HG03066 (cell line): ENCODE data around the gene DIPK1C.

Source experiments
- ATAC-seq: cut with Tn5 transposase; IDR thresholded peaks from one replicate; pipeline ENCODE4 v1.9.1; 2021; ENCODE audit warnings: low read depth; ENCODE audit not compliant: unreplicated experiment

DIPK1C gene

DNA sequence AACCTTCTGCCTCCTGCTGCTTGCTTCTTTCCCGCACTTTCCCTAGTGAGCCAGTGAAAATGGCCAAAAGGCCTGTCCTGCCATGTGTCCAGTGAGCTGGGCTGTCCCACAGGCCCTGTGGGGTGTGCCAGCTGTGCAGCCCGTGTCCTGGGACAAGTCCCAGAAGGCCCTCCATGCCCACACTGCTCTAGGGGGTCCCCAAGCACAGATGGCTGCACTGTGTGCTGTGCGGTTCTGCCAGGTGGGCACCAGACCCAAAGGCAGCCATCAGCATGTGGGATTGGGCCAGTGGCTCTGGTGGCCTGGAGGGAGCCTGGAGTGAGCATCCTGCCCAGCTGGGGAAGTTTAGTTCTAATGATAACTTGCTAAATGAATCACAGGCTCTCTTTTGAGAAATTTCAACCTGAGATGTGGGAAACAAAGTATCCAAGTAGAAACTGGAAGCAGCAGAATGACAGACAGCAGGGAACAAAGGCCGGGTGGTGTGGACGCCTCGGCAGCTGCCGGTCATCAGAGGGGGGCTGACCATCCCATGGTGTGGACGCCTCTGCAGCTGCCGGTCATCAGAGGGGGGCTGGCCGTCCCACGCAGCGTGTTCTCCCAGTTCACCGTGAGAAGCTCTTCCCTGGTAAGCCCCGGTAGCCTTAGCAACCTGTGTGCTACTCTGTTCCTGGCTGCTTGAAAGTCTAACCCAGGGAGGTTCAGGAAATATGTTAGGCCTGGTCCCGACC is 29.2 kb upstream of the DIPK1C start:
- no peak for ATAC-seq

- ATAC-seq: no peak
Measured at GRCh38 chr18:74482697-74483096, 25.6 kb upstream of the DIPK1C start.

DNA sequence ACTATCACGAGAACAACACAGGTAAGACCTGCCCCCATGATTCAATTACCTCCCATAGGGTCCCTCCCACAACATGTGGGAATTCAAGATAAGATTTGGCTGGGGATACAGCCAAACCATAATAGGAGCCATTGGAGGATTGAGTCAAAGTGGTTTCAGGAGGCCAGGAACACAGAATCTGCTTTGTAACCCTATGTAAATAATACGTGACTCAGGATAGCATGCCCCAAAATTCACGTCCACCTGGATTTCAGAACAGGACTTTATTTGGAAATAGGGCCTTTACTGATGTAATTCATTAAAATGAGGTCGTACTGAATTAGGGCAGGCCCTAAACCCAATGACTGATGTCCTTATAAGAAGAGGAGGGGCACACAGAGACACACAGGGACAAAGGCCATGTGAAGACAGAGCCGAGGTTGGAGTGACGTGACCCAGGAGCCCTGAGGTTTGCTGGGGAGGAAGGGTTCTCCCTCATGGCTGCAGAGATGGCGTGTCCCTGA is 23.1 kb upstream of the DIPK1C start:
- no peak for ATAC-seq

DNA sequence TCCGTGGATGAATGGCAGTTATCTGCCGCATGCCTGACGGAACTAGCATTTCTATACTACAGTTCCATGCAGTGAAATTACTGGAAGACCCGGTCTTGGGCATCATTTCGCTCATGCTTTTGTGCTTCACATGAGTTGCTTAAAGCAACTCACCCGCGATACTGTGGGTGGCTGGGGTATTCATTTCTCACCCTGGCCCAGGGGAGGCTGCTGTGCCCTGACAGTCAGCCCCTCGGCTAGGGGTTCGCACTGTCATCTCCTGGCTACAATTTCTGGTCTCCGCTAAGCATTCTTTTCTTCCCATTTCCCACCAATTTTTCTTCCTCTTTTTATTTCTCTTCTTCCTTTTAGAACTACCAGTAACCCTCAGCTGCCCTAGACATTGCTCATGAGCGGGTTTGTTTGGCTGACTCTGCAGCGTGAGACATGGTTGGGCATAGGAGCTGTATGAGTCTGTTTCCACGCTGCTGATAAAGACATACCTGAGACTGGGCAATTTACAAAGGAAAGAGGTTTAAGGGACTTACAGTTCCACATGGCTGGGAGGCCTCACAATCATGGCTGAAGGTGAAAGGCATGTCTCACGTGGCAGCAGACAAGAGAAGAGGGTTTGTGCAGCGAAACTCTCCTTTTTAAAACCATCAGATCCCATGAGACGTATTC is 22.5 kb upstream of the DIPK1C start:
- no peak for ATAC-seq

- no peak for ATAC-seq
Measured at GRCh38 chr18:74478880-74479279, 21.8 kb upstream of the DIPK1C start.

GRCh38 chr18:74478316-74478715 is 21.2 kb upstream of the DIPK1C start:
- no peak for ATAC-seq

DNA sequence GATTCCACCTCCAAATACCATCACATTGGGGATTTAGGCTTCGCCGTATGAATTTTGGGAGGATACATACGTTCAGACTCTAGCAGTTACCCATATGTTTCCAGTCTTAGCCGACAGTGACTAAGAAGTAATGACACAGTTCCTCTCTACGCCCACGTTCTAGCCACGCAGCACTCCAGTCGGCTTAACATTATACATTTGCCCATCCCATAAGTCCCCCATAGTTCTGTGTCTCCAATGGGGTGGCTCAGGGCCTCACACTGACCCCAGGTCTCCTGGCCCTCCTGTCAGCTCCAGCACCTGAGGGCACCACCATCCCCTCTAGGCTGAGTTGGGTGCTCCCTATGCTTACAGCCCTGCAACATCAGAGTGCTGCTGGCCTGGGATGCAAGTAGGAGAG is 20.7 kb upstream of the DIPK1C start:
- ATAC-seq: no peak

DNA sequence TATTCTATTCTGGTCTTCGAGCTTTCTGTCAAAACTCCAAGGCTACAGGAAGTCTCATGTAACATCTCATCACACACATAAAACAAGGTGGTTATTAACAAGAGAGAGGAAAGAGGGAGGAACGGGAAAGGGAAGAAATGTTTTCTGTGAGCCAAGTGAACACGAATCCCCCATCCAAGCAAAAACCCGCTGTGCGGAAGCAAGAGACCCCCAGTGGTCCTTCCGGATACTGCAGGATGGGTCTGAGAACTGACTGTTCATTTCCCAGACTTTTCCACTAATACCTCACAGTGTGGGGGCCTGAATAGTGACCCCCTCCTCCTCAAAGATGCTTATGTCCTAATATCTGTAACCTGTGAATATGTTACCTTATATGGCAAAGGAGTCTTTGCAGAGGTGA is 19.0 kb upstream of the DIPK1C start:
- no peak for ATAC-seq

- no peak for ATAC-seq
Measured at GRCh38 chr18:74473976-74474640, 17.0 kb upstream of the DIPK1C start.

DNA sequence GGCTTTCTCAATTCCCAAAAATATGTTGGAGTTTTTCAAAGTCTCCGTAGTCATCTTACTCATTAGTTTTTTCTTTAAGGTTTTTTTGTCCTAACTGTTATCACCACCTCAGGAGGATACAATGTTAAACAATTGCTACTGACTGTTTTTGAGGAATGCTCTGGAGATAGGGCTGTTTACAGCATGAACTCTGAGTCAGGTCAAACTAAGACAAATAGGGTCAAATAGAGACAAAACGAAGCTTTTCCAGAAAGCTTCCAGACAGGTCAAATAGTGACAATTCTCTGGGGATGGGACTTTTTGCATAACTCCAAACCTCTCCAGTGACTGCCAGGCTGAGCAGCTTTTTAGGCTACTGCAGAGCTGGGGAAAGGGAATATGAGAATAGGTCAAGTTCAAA is 15.2 kb upstream of the DIPK1C start:
- no peak for ATAC-seq

- ATAC-seq: no peak
Measured at GRCh38 chr18:74468547-74469061, 11.5 kb upstream of the DIPK1C start.

- no peak for ATAC-seq
Measured at GRCh38 chr18:74465775-74466174, 8.7 kb upstream of the DIPK1C start.

DNA sequence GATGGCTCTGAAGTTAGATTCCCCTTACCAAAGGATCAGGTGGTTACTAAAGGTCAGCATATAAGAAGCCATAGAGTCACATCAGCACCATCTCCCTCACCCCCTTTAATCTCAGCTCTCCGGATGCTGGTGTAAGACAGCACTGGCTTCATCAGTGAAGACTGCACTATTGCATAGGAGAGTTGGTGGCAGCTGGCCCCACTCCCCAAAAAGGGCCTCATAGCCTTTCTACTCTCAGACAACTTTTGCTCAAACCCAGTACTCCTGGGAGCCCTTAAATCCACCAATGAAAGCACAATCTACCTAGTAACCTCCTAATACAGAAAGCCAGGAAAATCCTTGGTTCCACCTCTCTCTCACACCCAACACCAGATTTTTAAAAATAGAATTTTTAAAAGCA is 6.9 kb upstream of the DIPK1C start:
- no peak for ATAC-seq

DNA sequence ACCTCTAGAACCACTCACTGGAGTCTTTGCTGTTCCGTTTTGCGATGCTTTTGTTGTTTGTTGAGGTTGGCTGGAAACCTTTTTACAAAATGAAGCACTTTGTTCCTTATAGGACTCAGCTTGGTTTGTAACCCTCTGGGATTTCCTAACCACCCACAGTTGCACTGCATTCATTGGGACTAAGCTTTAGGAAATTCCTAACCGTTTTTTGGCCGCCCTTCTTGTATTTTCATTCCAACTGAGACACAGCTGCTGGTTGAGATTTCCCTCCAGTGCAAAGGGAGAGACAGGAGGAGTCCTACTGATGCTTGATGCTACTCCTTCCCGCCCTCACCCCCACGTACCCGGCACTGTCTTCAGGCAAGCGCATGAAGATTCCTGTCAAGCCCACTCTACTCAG is 6.1 kb upstream of the DIPK1C start:
- no peak for ATAC-seq

DNA sequence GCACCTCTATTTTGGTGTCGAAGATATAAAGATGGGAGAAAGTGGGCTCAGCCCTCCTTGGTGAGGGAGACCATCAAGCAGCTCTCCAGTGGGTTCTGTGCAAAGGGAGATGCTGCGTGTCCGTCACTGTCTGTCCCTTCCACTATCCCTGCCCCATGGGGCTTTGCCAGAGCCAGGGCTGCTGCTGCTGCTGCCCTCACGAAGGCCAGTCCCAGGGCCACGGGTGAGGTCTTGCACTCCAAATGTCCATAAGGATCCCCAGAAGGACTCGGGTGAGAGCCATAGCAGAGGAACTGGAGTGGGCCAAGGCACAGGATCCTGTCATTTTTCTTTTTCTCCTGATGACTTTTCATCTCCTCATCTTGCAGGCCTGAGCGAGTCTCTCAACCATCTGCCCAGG is 3.7 kb upstream of the DIPK1C start:
- no peak for ATAC-seq

DNA sequence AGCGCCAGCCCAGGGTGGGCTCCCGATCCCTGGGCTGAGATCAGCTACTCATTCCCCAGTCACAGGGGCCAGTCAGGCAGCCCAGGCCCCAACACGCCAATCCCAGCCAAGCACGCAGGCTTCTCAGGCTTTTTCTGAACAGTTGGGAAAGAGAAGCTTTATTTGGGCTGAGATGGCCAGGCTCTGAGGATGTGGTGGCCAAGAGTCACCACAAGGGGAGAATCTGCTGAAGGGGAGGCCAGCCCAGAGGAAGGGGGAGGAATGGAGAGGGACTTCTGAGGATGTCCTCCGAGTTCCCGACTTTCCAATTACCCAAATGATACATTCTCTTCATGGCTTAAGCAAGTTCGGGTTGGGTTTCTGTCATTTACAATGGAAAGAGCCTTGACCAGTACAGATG is 2.8 kb upstream of the DIPK1C start:
- ATAC-seq: no peak

- no peak for ATAC-seq
Measured at GRCh38 chr18:74457725-74458421, 765 bp upstream of the DIPK1C start.

DNA sequence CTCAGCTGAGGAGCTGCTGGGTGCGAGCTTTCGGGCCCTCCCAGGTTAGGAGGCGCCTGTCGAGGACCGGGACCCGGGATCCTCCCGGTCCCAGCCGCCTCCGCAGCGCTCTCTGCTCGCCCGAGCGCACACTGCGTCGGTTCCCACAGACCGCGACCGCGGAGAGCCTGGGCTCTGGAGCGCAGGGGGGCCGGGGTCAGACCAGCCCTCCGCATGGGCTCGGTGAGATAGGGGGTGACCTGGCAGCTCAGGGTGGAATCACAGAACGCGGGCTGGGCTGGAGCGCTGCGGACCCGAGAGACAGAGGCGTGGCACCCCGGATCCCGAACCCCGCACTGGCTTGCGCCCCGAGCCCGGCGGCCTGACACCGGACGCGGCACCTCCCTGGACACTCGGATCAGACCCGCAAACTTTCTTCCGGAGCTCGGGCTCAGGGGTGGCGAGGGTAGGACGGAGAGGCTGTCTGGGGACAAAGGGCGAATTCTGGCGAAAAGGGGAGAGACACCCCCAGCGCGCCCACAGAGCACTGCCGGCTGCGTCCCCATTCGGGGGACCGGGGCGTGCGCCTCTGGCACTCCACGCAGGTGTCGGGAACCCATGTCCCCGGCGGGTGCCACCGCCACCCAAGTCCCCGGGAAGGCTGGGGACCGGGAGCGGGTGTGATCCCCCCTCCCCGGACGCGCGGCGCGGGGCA is 612 bp downstream of the DIPK1C start:
- no peak for ATAC-seq

GRCh38 chr18:74456017-74456348 is 1.1 kb downstream of the DIPK1C start:
- no peak for ATAC-seq

DNA sequence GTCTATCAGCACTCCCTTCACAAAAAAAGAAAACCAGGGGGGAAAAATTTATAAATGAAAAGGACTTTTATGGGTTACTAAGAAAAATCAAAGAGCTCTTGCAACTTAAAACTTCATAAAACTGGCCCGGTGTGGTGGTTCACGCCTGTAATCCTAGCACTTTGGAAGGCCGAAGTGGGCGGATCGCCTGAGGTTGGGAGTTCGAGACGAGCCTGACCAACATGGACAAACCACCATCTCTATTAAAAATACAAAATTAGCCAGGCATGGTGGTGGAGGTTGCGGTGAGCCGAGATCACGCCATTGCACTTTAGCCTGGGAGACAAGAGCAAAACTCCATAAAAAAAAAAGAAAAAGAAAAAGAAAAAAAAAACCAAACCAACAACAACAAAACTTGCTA is 1.7 kb downstream of the DIPK1C start:
- no peak for ATAC-seq
